HG02588 (cell line): Measurements from ENCODE around the gene CD55.

Experiments
- ATAC-seq: cut with Tn5 transposase; IDR thresholded peaks from one replicate; pipeline ENCODE4 v1.9.1; 2021; ENCODE audit warnings: mild to moderate bottlenecking, moderate library complexity; ENCODE audit not compliant: unreplicated experiment

CD55 gene

DNA sequence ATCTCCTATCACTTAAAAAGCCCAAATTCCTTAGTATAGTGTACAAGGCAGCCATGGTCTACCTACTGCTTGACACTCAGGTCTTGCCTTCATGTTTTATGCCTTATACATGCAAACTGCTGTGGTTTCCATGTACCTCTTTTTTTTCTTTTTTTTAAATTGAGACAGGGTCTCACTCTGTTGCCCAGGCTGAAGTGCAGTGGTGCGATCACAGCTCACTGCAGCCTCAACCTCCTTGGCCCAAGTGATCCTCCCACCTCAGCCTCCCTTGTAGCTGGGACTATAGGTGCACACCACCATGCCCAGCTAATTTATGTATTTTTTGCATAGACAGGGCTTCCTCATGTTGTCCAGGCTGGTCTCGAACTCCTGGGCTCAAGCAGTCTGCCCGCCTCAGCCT is 8.0 kb downstream of the CD55 start:
- no peak for ATAC-seq

DNA sequence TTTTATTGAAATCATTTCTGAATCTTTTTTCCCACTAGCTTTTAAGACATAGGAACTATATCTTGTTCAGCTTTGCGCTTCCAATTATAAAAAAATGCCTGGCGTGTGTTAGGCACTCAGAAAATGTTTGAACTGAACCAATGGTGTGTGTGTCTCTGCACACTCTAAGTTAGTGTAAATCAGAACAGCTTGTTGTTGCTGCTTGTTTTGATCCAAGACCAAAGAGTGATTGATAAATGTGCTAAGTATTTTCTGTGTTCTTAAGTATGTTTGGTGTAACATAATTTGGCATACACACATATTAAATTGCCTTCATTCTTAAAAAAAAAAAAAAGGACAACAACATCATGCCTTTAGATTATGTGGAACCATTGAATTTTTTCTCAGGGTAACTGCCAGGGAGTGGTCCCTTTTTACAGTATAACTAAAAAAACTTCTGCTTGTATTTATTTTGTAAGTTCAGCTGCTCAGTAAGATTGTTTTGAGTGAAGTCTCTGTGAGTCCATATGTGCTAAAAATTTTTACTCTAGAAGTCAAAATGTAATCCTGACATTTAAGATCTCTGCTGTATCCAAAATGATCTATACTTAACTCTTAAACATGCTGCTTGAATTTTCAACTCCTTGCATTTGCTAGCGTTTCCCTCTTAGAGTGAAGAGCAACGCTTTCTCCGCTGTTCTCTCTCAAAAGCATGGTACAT is 8.7 kb downstream of the CD55 start:
- ATAC-seq: no peak

DNA sequence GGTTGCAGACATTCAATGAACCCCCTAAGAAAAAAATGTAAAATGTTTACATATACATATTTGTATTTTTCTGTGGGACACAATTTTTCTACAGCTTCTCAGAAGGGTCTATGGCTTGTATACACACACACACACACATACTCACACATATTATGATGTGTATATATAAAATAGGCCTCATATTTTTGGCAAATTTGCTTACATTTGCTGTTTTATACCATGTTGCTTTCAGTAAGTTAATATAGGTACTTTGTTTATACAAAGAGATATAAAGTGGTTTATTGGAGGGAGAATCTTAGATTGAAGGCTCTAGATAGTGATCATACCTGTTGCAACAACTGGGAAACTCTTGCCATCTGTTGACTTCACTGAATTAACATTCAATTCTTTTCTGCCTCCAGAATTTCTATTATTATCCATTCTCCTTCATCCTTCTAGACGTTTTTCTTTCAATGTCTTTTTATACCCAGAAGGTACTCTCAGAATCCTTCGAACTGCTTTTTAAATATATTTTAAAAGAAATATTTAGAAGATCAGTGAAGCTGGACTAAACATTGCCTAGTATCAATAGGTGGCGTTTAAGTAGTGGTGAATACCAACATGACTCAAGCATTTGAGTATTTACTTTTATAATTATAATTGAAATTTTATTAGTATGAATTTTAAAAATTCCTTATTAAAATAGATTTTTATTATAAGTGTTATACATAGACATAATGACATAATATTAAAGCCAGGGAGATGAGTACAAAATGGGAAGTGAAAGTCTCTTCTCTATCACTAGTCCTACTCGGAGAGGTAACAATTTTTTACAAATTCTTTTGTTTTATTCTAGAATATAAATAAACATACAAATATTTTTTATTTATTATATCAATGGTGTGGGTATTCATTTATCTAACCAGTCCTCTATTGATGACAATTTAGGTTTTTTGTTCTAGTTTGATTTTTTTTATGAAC is 10.2 kb downstream of the CD55 start:
- no peak for ATAC-seq

DNA sequence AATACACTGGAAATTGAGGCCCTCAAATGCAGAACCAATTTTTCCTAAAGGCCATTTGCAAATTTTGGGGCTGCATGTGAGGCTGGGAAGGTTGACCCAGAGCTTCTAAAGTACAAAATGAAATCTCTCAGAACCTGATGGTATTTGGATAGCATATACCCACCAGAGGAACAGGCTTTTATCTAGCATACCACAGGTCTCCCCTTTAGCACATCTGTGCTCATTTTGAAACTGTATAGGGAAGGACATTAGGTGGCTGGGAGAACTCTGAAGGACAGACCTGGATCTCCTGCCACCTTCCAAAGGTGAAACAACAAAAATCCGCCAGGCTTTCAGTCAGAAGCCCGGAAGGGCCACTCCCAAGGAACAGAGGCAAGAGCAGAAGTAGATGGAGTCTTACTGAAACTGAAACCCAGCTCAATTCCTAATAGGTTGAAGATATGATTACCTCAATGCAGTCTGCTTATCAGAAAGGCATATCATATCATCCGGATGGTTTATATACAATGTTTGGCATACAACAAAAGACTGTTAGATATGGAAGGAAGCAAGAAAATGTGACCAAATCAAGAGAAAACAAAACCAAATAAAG is 11.6 kb downstream of the CD55 start:
- ATAC-seq: no peak

DNA sequence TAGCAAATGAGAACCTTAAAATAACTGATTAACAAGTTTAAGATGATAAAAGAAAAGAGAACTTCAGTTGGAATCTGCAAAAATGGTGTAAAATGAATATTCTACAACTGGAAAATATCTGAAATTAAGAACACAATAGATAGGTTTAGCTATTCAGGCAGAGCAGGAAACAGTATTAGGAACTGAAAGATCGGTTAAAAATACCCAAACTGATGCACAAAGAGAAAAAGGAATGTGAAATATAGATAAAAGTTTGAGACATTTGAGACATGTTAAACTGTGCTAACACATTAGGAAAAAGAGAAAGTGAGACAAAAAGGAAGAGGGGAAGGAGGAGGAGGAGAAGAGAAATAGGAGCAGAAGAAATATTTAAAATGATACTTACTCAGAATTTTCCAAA is 12.1 kb downstream of the CD55 start:
- no peak for ATAC-seq

DNA sequence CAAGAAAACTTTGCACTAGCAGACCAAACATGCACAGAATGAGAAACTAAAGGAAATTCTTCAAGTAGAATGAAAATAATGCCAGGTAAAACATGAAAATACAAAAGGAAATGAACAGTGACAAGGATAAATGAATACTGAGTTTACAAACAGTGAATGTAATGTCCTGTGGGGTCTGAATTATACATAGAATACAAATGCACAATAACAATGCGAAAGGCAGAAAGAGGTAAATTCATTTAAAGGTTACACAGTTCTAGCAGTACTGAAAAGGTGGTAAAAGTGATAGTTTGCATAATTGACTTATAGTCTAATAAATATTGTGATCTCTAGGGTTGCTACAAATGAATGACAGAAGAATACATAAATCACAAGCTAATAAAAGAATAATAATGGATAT is 12.9 kb downstream of the CD55 start:
- no peak for ATAC-seq

DNA sequence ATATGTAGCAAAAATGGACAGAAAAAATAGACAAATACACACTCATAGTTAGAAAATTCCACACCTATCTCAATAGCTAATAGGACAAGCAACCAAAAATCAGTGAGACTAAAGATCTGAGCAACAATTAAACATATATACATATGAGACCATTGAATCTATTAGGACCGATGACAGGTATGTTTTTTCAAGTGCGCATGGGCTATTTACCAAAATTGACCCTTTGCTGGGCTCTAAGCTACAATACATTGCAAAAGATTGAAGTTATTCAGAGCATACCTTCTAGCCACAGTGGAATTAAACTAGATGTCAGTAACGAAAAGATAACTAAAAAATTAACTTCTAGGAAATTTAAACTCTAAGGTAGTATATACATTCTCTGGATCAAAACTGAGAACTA is 13.7 kb downstream of the CD55 start:
- no peak for ATAC-seq

DNA sequence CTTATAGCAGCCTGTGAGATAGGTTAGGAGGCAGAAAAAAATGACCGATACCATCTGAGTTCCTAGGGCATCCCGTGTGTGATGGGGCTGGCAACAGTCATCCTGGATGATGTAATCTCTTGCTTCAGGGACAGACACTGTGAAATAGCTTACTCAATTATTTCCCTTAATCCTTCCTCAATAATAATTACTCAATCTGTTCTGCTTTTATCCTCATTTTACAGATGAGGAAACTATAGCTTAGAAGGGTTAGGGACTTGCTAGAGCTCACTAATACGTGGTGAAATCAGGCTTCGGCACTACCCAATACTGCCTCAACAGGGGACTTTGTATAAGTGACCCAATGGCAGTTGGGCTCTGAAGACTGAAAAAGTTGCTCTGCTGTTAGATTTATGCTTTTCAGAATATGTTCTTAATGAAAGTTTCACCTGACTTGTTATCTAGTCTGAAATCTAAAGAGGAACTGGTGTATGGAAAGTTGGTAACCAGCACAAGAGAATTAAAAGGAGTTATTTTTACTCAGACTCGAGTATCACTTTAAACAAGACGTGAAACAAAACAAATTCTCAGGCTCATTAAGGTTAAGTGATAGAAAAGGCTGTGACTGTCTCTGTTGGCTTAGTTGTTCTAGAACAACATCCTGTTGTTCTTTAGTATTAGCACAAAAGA is 14.4 kb downstream of the CD55 start:
- ATAC-seq: peak; percentile 54

DNA sequence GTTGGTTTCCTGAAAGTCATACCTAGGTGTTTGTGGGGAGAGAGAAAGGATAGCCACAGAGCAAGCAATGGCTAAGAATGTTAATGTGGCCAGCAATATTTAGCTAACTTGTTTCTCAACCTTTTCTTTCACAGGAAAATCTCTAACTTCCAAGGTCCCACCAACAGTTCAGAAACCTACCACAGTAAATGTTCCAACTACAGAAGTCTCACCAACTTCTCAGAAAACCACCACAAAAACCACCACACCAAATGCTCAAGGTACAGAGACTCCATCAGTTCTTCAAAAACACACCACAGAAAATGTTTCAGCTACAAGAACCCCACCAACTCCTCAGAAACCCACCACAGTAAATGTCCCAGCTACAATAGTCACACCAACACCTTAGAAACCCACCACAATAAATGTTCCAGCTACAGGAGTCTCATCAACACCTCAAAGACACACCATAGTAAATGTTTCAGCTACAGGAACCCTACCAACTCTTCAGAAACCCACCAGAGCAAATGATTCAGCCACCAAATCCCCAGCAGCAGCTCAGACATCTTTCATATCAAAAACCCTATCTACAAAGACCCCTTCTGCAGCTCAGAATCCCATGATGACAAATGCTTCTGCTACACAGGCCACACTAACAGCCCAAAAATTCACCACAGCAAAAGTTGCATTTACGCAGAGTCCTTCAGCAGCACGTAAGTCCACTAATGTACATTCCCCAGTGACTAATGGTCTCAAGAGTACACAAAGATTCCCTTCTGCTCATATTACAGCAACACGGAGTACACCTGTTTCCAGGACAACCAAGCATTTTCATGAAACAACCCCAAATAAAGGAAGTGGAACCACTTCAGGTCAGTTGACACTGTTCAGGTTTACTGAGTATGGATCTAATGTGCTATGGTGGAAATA is 15.3 kb downstream of the CD55 start:
- ATAC-seq: peak; percentile 76

DNA sequence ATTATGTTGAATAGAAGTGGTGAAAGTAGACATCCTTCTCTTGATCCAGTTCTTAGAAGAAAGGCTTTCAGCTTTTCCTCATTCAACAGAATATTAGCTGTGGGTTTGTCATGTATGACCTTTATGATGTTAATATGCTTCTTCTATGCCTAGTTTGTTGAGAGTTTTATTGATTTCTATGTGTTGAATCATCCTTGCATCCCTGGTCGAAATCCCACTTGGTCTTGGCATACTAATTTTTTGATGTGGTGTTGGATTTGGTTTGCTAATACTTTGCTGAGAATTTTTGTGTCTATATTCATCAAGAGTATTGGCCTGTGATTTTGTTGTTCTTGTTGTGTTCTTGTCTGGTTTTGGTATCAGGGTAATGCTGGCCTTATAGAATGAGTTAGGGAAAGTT is 20.9 kb downstream of the CD55 start:
- no peak for ATAC-seq

DNA sequence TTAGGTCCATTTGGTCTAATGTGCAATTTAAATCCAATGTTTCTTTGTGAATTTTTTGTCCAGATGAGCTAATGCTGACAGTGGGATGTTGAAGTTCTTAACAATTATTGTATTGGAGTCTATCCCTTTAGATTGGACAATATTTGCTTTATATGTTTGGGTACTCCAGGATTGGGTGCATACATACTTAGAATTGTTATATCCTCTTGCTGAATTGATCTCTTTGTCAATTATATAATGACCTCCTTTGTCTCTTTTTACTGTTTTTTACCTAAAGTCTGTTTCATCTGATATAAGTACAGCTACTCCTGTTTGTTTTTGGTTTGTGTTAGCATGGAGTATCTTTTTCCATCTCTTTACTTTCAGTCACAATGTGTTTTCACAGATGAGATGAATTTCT is 22.2 kb downstream of the CD55 start:
- no peak for ATAC-seq

DNA sequence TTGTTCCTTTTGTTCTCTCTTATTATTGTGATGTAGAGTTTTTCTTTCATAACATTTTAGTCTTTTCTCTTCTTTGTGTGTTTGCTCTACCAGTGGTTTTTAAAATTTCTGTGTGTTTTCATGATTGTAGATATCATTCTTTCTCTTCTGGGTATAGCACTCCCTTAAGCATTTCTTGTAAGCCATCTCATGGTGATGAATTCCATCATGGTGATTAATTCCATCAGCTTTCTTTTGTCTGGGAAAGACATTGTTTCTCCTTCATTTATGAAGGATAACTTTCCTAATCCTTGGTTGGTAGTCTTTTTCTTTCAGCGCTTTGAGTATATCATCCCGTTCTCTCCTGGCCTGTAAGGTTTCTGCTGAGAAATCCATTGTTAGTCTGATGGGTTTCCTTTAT is 22.7 kb downstream of the CD55 start:
- ATAC-seq: no peak

DNA sequence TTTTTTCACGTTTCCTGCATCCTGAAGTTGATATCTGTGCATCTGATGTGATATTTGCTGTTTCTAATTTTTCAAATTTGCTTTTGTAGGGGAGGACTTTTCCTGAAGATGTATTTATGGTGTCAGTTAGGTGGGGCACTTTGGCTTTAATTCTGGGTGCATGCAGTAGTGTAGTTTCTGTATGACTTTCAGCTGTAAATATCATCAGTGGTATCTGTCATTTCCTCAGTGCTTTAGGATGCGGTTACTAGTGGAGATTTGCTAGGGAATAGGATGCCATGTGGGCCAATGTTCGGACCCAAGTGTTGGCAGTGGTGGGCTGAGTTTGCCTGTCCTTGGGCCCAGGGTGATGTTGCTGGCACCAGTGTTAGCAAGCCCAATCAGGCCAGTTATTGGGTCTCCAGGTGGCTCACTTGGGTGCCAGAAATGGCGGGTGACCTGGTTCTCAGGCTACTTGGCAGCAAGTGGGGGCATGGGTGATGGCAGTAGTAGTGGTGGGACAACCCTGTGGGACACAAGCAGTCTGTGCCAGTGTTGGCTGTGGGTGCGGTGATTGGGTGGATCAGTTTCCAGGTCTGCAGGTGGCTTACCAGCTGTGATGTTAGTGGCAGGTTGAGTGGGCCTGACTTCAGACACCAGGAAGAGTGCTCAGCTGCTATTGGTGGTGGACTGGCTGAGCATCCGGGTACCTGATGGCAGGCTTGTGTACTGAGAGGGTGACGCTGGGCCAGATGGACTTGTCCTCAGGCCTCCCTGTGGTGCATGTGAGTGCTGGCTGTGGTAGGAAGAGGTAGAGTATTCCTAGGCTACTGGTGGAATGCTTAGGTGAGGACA is 24.4 kb downstream of the CD55 start:
- ATAC-seq: no peak

DNA sequence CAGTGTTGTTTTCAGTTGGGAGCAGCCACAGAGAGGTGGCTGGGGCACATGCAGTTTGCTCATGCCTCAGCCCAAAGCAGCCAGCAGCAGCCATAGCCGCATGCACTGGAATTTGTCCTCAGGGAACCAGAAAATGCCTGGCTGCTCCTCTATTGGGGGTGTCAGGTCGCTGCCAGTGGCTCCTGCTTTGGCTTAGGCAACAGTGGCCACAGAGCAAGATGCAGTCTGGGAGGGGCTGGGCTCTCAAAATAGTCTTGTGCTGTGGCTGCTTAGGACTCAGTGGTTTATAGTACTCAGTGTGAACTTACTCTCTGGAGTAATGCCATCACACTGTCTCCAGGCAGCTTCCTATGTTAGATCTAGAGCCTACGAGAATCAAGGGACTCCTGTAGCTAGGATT is 25.0 kb downstream of the CD55 start:
- no peak for ATAC-seq

DNA sequence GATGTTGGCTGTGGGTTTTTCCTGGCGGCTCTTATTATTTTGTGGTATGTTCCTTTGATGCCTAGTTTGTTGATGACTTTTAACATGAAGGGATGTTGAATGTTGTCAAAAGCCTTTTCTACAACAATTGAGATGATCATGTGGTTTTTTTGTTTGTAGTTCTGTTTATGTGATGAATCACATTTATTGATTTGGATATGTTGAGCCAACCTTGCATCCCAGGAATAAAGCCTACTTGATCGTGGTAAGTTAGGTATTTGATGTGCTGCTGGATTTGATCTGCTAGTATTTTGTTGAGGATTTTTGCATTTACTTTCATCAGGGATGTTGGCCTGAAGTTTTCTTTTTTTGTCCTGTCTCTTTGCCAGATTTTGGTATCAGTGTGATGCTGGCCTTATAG is 28.5 kb downstream of the CD55 start:
- ATAC-seq: no peak

DNA sequence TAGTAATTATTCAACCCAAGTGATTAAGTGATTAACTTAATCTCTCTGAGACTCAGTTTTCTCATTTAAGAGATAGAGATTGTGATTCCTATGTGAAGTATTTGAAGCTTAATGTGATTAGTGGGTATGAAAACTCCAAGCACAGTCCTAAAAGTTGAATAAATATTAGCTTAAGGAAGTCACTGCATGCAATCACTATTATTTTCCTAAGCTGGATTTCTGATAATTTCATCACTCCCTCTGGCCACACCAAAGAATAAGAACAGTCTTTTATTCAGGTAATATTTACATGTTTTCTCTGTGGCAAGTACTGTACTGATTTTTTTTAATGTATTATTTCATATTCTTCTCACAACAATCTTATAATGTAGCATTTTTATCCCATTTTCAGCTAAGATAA is 31.1 kb downstream of the CD55 start:
- no peak for ATAC-seq

DNA sequence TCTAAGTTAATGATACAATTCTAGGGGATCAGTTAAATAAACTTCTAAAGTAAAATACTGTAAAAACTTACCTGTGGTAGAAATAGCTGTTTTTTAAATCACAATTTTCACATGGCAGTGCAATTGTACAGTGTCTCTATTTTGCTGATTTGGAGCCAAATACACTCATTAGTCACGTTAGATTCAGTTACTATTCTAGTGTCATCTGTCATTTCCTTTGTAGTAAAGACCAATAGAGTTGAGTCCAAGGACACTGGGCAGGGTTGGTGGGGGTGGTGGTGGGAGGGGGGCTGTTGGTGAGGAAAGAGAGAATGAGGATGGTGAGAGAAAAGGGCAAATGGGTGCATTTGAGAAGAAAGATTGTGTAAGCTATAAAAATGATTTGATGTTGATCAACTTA is 33.6 kb downstream of the CD55 start:
- no peak for ATAC-seq

DNA sequence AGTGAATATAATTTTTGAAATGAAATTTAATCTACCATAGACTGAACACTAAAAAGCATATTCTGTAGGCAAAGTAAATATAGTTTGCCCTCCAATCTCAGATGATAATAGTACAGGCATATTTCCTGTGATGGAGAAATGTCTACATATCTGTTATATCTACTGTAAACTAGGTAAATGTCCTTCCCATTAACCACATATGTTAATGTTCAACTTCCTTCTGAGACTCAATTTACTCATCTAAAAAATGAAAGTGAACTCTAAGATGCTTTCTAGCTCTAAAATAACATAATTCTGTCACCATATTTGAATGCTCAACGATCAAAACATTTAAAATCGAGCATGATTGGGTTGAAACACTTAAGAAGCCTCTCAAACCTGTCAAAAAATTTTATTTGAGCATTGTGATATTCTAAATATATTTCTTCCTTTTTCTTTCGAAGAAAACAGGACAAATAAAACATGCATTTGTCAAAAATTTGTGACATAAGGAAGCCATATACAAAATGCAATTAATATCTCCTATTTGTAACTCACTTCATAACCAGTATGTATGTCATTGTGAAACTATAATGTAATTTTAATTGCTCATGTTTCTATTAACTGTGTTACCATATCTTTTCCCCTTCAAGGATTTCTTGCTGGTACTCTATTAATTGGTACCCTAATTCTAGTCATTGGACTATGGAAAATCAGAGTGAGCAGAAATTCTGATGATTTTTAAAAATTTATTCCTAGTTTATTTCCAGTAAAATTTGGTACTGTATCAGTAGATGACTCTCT is 34.2 kb downstream of the CD55 start:
- ATAC-seq: no peak

DNA sequence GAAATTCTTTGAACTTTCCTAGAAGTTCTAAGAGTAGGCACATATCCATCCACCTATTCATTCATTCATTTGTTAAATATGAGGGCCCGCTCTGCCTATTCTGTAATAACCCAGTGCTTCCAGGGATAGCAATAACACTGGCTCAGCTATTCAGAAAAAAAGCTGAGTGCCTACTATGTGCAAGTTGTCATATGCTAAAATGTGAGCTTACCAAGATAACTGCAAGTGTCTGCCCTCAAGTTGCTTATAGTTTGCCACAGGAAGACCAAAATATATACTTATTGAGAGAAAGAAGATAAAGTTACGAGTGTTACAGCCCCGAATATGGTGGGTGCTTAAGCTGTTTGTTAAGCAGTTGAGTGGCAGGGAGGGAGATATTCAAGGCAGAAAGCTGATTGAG is 39.6 kb downstream of the CD55 start:
- no peak for ATAC-seq
